HEK293 (cell line): ENCODE results near the gene GPT2.
A peak's percentile ranks its signal among the peaks of the same experiment; 100 is the strongest.

Experiments
- CTCF ChIA-PET: fragments of 350-600 bp; formaldehyde crosslinking; extraction: SDS; loops from one replicate; lab custom pipeline; 2021; ENCODE audit warnings: antibody characterized with exemption; lab: Yijun Ruan, JAX
- POLR2A ChIA-PET: fragments of 300-600 bp; formaldehyde crosslinking; extraction: SDS; loops from one replicate; lab custom pipeline; 2020; ENCODE audit warnings: antibody characterized with exemption, inconsistent platforms; lab: Yijun Ruan, JAX
- H3K27ac ChIP-seq: fragments of 200-500 bp; sonication (Bioruptor generic); 2 replicates; pipeline ENCODE4 v1.5.1; 2014; ENCODE audit warnings: low read depth, low read length, control low read depth, inconsistent platforms; ENCODE audit errors: extremely low read depth
- H3K36me3 ChIP-seq, 2 experiments: fragments of 200-500 bp in 1 of 2; sonication (Bioruptor generic) in 1 of 2; 1 replicate in 1 of 2; 2 replicates in 1 of 2; pipeline ENCODE4 v1.5.1; 2014 to 2017; ENCODE audit warnings: inconsistent platforms in 2 of 2, low read length in 2 of 2; ENCODE audit not compliant: control insufficient read depth in 2 of 2, insufficient read depth in 1 of 2
- H3K4me1 ChIP-seq: fragments of 200-500 bp; sonication (Bioruptor generic); 2 replicates; pipeline ENCODE4 v1.5.1; 2014; ENCODE audit warnings: mild to moderate bottlenecking, low read length, inconsistent platforms; ENCODE audit not compliant: control insufficient read depth, insufficient read depth
- H3K4me3 ChIP-seq: 2 replicates; pipeline ENCODE4 v1.5.1; 2011; ENCODE audit warnings: low read depth, mild to moderate bottlenecking, control low read depth, low read length, moderate library complexity
- H3K9me3 ChIP-seq: fragments of 200-500 bp; sonication (Bioruptor generic); 2 replicates; pipeline ENCODE4 v1.5.1; 2014; ENCODE audit warnings: low read depth, low read length, inconsistent platforms; ENCODE audit not compliant: control insufficient read depth, insufficient read depth
- ELK4 ChIP-seq: IDR thresholded peaks from 2 replicates; pipeline ENCODE4 v1.6.1; 2011; ENCODE audit warnings: mild to moderate bottlenecking, low read depth, low read length, borderline replicate concordance
- GLI2 ChIP-seq: fragments of 450-650 bp; formaldehyde crosslinking; IDR thresholded peaks from 2 replicates; pipeline ENCODE4; 2017; ENCODE audit warnings: missing biosample characterization, missing genetic modification characterization, low read depth, borderline replicate concordance
- SETDB1 ChIP-seq: IDR thresholded peaks from one replicate; pipeline ENCODE4 v1.6.1; 2017; ENCODE audit warnings: mild to moderate bottlenecking, low read length, moderate library complexity, mixed read lengths; ENCODE audit not compliant: insufficient read length
- YY1 ChIP-seq: fragments of 450-650 bp; formaldehyde crosslinking; IDR thresholded peaks from 2 replicates; pipeline ENCODE4 v1.5.1; 2018; ENCODE audit warnings: missing biosample characterization, missing genetic modification characterization
- ZIC2 ChIP-seq: fragments of 450-650 bp; formaldehyde crosslinking; IDR thresholded peaks from 2 replicates; pipeline ENCODE4 v1.5.1; 2016; ENCODE audit warnings: missing biosample characterization, missing genetic modification characterization
- ZNF10 ChIP-seq: fragments of 450-650 bp; formaldehyde crosslinking; IDR thresholded peaks from 2 replicates; pipeline ENCODE4 v1.5.1; 2017; ENCODE audit warnings: missing biosample characterization, missing genetic modification characterization
- ZNF121 ChIP-seq: fragments of 450-650 bp; formaldehyde crosslinking; IDR thresholded peaks from 2 replicates; pipeline ENCODE4 v1.5.1; 2016; ENCODE audit warnings: missing biosample characterization, missing genetic modification characterization
- ZNF146 ChIP-seq: fragments of 450-650 bp; formaldehyde crosslinking; IDR thresholded peaks from 2 replicates; pipeline ENCODE4 v1.5.1; 2016; ENCODE audit warnings: missing biosample characterization, missing genetic modification characterization
- ZNF280C ChIP-seq: fragments of 450-650 bp; formaldehyde crosslinking; IDR thresholded peaks from 2 replicates; pipeline ENCODE4 v1.5.1; 2016; ENCODE audit warnings: missing biosample characterization, missing genetic modification characterization
- ZNF292 ChIP-seq: fragments of 450-650 bp; formaldehyde crosslinking; IDR thresholded peaks from 2 replicates; pipeline ENCODE4 v1.5.1; 2016; ENCODE audit warnings: low read depth, missing biosample characterization, missing genetic modification characterization, borderline replicate concordance
- ZNF362 ChIP-seq: fragments of 450-650 bp; formaldehyde crosslinking; IDR thresholded peaks from 2 replicates; pipeline ENCODE4 v1.5.1; 2016; ENCODE audit warnings: missing biosample characterization, missing genetic modification characterization
- ZNF416 ChIP-seq: fragments of 450-650 bp; formaldehyde crosslinking; IDR thresholded peaks from 2 replicates; pipeline ENCODE4 v1.5.1; 2016; ENCODE audit warnings: missing biosample characterization, missing genetic modification characterization
- ZNF580 ChIP-seq: fragments of 450-650 bp; formaldehyde crosslinking; IDR thresholded peaks from 2 replicates; pipeline ENCODE4 v1.5.1; 2016; ENCODE audit warnings: missing biosample characterization, missing genetic modification characterization
- ZNF701 ChIP-seq: fragments of 450-650 bp; formaldehyde crosslinking; IDR thresholded peaks from 2 replicates; pipeline ENCODE4 v1.5.1; 2016; ENCODE audit warnings: missing biosample characterization, missing genetic modification characterization
- ZNF777 ChIP-seq: fragments of 450-650 bp; formaldehyde crosslinking; IDR thresholded peaks from 2 replicates; pipeline ENCODE4 v1.5.1; 2017; ENCODE audit warnings: missing biosample characterization, missing genetic modification characterization, borderline replicate concordance
- ZNF785 ChIP-seq: fragments of 450-650 bp; formaldehyde crosslinking; IDR thresholded peaks from 2 replicates; pipeline ENCODE4 v1.5.1; 2016; ENCODE audit warnings: missing biosample characterization, missing genetic modification characterization

The GPT2 gene

GRCh38 chr16:46842192-46842895, 41.8 kb upstream of the GPT2 start:
- no peaks in the 10 kb centered on the region for H3K9me3 ChIP-seq
- no peaks in the 10 kb centered on the region for H3K4me1 ChIP-seq
- TF ChIP-seq ZNF580 (tag by site-specific recombination) (0 out of 2 replicates have a peak, but pooled peaks have one; percentile 68), ZIC2 (tag by site-specific recombination) (no peak), ZNF10 (peak; percentile 69; the same call in 1 of the 2 replicates), ZNF280C (tag by site-specific recombination) (no peak), ZNF146 (tag by site-specific recombination) (peak; percentile 56), SETDB1 (no peak), ZNF785 (tag by site-specific recombination) (no peak), YY1 (tag by site-specific recombination) (no peak)
- H3K27ac ChIP-seq = no peak overlapping the region
- CTCF ChIA-PET = no interaction called here
- no peak overlapping the region for H3K4me3 ChIP-seq
- no peaks in the 10 kb centered on the region for H3K36me3 ChIP-seq
- POLR2A ChIA-PET = no interaction called here

- no peaks in the 10 kb centered on the region for H3K36me3 ChIP-seq
- CTCF ChIA-PET = interaction anchor here (1.4 kb wide), 1 partner anchor 10 kb away, joined by 6 read pairs; no protein-coding TSS in a partner anchor
- H3K4me3 ChIP-seq = no peak overlapping the region
- no peaks in the 10 kb centered on the region for H3K9me3 ChIP-seq
- no peak for TF ChIP-seq ZNF777 (tag by site-specific recombination)
- TF ChIP-seq ZNF362 (tag by site-specific recombination) = no peak
- no peak for TF ChIP-seq ELK4
- TF ChIP-seq GLI2 = no peak
- no peak for TF ChIP-seq ZNF121 (tag by site-specific recombination)
- no peak for TF ChIP-seq ZNF416
- TF ChIP-seq ZNF701 (tag by site-specific recombination) = no peak
- TF ChIP-seq ZNF292 = no peak
- H3K27ac ChIP-seq = no peak overlapping the region
- POLR2A ChIA-PET = interaction anchor here (0.9 kb wide), 1 partner anchor 8 kb away, joined by 4 read pairs; no protein-coding TSS in a partner anchor
- H3K4me1 ChIP-seq = no peaks in the 10 kb centered on the region
These were observed 40.1 kb upstream of the GPT2 start for GRCh38 chr16:46843898-46844642.
